OCI-LY3 (cell line): Measurements from ENCODE around the gene CTAG1A.
"Not testable (repeated sequence)": the region's sequence is repeated elsewhere in the genome, so short reads cannot be mapped to it uniquely, and the experiment has no call there.

Experiments
- H2AFZ ChIP-seq: fragments of 200-600, 300-600 bp; shearing (Covaris generic); 2 replicates; pipeline ENCODE4 v1.6.0; 2014; ENCODE audit warnings: antibody characterized with exemption, low read depth, low read length
- H3K27ac ChIP-seq: fragments of 200-600, 300-600 bp; sonication (generic); 2 replicates; pipeline ENCODE4 v1.5.1; 2014; ENCODE audit warnings: mild to moderate bottlenecking, low read length, moderate library complexity, mixed read lengths
- H3K27me3 ChIP-seq: fragments of 200-600, 300-600 bp; sonication (generic); 2 replicates; pipeline ENCODE4 v1.6.1; 2014; ENCODE audit warnings: low read depth, low read length, mixed read lengths
- H3K36me3 ChIP-seq: fragments of 200-600, 300-600 bp; sonication (generic); replicated peaks from 2 replicates; pipeline ENCODE3; 2014; ENCODE audit warnings: low read depth, low read length, mixed read lengths
- H3K4me1 ChIP-seq: fragments of 300-600, 200-600 bp; sonication (generic); 2 replicates; pipeline ENCODE4 v1.6.1; 2014; ENCODE audit warnings: low read length, mixed read lengths
- H3K4me2 ChIP-seq: fragments of 200-600, 300-600 bp; sonication (generic); 2 replicates; pipeline ENCODE4 v1.6.1; 2014; ENCODE audit warnings: low read length, mixed read lengths
- H3K4me3 ChIP-seq: fragments of 300-600, 200-600 bp; sonication (generic); 2 replicates; pipeline ENCODE4 v1.5.1; 2014; ENCODE audit warnings: antibody characterized with exemption, mild to moderate bottlenecking, low read length, moderate library complexity
- H3K79me2 ChIP-seq: fragments of 300-600, 200-600 bp; shearing (Covaris generic); 2 replicates; pipeline ENCODE4 v1.6.1; 2014; ENCODE audit warnings: mild to moderate bottlenecking, low read length, mixed read lengths
- H3K9ac ChIP-seq: fragments of 300-600, 200-600 bp; shearing (Covaris generic); 2 replicates; pipeline ENCODE4 v1.6.0; 2014; ENCODE audit warnings: mild to moderate bottlenecking, low read length, moderate library complexity
- H3K9me3 ChIP-seq: fragments of 200-600, 300-600 bp; shearing (Covaris generic); 2 replicates; pipeline ENCODE4 v1.6.1; 2014; ENCODE audit warnings: low read length, mixed read lengths; ENCODE audit not compliant: insufficient read depth
- H4K20me1 ChIP-seq: fragments of 200-600, 300-600 bp; sonication (generic); 2 replicates; pipeline ENCODE4 v1.6.1; 2016; ENCODE audit warnings: low read length, mixed read lengths; ENCODE audit not compliant: insufficient read depth

Gene CTAG1A

GRCh38 chrX:154558060-154558690, 26.8 kb upstream of the CTAG1A start:
- not testable (repeated sequence) for H3K27me3 ChIP-seq, H3K79me2 ChIP-seq, H3K4me2 ChIP-seq, H2AFZ ChIP-seq, H3K27ac ChIP-seq, H3K4me1 ChIP-seq, H3K4me3 ChIP-seq, H3K9ac ChIP-seq, H3K9me3 ChIP-seq, H4K20me1 ChIP-seq, H3K36me3 ChIP-seq

GRCh38 chrX:154558896-154559295, 26.0 kb upstream of the CTAG1A start:
- not testable (repeated sequence) for H3K27me3 ChIP-seq, H4K20me1 ChIP-seq, H3K36me3 ChIP-seq, H3K4me2 ChIP-seq, H3K27ac ChIP-seq, H3K9ac ChIP-seq, H2AFZ ChIP-seq, H3K9me3 ChIP-seq, H3K79me2 ChIP-seq, H3K4me1 ChIP-seq, H3K4me3 ChIP-seq

- H3K4me3 ChIP-seq, H3K9ac ChIP-seq, H2AFZ ChIP-seq, H3K79me2 ChIP-seq, H3K9me3 ChIP-seq, H3K4me1 ChIP-seq, H4K20me1 ChIP-seq, H3K27ac ChIP-seq, H3K4me2 ChIP-seq, H3K36me3 ChIP-seq, H3K27me3 ChIP-seq: not testable (repeated sequence)
Measured at GRCh38 chrX:154560326-154560725, 24.6 kb upstream of the CTAG1A start.

GRCh38 chrX:154562295-154562694, 22.6 kb upstream of the CTAG1A start:
- H3K4me1 ChIP-seq, H3K4me2 ChIP-seq, H3K9me3 ChIP-seq, H3K9ac ChIP-seq, H3K79me2 ChIP-seq, H4K20me1 ChIP-seq, H2AFZ ChIP-seq, H3K4me3 ChIP-seq, H3K27me3 ChIP-seq, H3K36me3 ChIP-seq, H3K27ac ChIP-seq: not testable (repeated sequence)

- not testable (repeated sequence) for H3K27me3 ChIP-seq, H3K4me2 ChIP-seq, H2AFZ ChIP-seq, H3K4me1 ChIP-seq, H3K27ac ChIP-seq, H3K36me3 ChIP-seq, H3K79me2 ChIP-seq, H3K9me3 ChIP-seq, H4K20me1 ChIP-seq, H3K4me3 ChIP-seq, H3K9ac ChIP-seq
Measured at GRCh38 chrX:154570361-154570760, 14.6 kb upstream of the CTAG1A start.

GRCh38 chrX:154573061-154573460, 11.9 kb upstream of the CTAG1A start:
- H2AFZ ChIP-seq, H3K79me2 ChIP-seq, H3K9ac ChIP-seq, H3K4me3 ChIP-seq, H3K27me3 ChIP-seq, H4K20me1 ChIP-seq, H3K9me3 ChIP-seq, H3K27ac ChIP-seq, H3K4me1 ChIP-seq, H3K4me2 ChIP-seq, H3K36me3 ChIP-seq: not testable (repeated sequence)

- H3K27me3 ChIP-seq, H2AFZ ChIP-seq, H3K4me3 ChIP-seq, H3K4me1 ChIP-seq, H3K36me3 ChIP-seq, H4K20me1 ChIP-seq, H3K79me2 ChIP-seq, H3K27ac ChIP-seq, H3K4me2 ChIP-seq, H3K9me3 ChIP-seq, H3K9ac ChIP-seq: not testable (repeated sequence)
Measured at GRCh38 chrX:154575076-154575475, 9.9 kb upstream of the CTAG1A start.

- not testable (repeated sequence) for H3K27me3 ChIP-seq, H3K36me3 ChIP-seq, H3K79me2 ChIP-seq, H3K4me3 ChIP-seq, H3K4me2 ChIP-seq, H3K4me1 ChIP-seq, H3K9me3 ChIP-seq, H4K20me1 ChIP-seq, H3K27ac ChIP-seq, H2AFZ ChIP-seq, H3K9ac ChIP-seq
Measured at GRCh38 chrX:154582994-154583393, 1.9 kb upstream of the CTAG1A start.

- H3K36me3 ChIP-seq, H3K4me2 ChIP-seq, H3K27me3 ChIP-seq, H3K27ac ChIP-seq, H3K4me3 ChIP-seq, H3K9me3 ChIP-seq, H3K79me2 ChIP-seq, H4K20me1 ChIP-seq, H2AFZ ChIP-seq, H3K9ac ChIP-seq, H3K4me1 ChIP-seq: not testable (repeated sequence)
Measured at GRCh38 chrX:154590415-154590814, 5.5 kb downstream of the CTAG1A start.
